ENCODE data around the gene POU6F1.

The POU6F1 gene

DNA sequence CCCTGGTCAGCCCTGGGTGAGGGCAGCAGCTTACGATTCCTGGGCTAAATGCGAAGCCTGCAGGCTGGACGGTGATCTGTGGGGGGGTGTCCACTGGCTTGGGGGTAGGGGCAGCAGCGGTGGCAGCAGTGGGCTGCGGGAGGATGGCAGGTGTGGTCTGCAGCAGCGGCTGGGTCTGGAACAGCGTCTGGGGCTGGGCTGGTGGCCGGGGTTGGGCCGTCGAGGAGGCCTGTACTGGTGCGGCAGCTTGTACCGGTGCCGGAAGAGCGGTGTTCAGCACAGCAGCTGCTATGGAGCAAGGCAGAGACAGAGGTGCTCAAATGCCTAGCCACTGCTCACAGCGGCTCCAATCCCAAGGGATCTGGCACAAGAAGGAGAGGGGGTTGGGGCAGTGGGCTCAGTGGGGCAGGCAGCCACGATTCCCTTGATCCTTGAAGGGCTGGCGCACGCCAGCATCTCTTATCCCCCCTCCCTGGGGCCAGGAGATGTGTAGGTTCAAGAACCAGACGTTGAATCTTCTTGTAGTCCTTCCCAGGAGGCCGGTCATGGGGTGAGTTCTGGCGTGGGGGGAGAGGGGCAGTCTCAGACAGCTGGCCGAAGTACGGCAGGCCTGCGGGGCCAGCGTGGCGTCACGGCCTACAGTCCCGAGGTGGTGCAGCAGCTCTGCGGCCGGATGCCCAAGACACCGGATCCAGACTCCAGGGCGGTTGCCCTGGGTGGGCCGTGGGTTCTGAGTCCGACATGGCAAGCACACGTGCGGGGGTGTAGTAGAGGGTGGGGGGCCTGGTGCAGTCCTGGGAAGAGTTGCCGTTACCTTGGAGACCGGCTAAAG lies 19.9 kb downstream of the POU6F1 start:
- DNase-seq: no peak

DNA sequence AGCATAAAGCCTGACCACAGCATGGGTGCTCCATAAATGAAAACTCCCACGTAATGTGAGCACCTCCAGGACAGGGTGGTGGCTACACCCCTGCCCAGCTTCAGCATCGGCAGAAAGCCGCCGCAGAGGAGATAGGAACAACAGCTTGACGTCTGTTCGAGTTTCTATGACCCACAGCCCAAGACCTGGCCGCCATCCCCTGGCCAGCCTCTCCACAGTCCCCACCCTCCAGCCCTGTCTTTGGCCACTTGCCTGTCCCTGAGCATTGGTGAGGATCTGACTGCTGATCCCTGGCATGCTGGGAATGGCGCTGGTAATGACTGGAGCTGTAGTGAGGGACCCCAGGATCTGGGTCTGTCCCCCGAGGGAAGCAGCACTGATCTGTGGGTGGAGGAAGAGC lies 21.3 kb downstream of the POU6F1 start:
- no peak for DNase-seq

DNA sequence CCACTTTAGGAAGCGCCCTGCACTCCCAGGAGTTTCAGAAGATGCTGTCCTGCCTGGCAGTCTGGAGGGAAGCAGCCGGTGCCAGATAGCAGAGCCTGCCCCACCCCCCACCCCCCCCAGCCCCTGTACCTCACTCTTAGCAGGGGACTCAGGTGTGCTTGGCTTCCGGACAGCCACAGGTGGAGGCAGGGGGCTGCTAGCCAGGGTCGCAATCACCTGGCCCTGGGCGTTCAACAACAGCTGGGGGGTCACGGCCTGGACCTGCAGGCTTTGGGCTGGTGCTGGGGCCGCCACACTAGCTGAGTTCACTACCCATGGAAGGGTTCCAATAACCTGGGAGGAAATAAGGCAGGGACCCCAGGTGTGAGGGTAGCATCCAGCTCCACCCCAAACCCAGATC lies 22.0 kb downstream of the POU6F1 start:
- no peak for DNase-seq

DNA sequence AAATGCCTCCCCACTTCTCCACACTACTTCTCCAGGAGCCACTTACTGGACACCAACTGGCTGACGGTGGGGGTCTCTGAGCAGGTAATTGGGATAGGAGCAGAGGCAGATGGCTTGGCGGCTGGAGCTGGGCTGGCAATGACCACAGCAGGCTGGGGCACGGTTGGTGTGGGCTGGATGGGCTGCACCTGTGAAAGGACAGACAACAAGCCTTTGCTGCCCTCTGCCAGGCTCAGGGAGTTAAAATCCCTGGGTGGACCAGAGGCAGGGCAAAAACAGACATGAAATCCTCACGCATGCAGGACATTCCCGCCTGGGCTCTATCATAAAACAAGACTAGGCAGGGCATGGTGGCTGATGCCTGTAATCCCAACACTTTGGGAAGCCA lies 25.6 kb downstream of the POU6F1 start:
- no peak for DNase-seq

DNA sequence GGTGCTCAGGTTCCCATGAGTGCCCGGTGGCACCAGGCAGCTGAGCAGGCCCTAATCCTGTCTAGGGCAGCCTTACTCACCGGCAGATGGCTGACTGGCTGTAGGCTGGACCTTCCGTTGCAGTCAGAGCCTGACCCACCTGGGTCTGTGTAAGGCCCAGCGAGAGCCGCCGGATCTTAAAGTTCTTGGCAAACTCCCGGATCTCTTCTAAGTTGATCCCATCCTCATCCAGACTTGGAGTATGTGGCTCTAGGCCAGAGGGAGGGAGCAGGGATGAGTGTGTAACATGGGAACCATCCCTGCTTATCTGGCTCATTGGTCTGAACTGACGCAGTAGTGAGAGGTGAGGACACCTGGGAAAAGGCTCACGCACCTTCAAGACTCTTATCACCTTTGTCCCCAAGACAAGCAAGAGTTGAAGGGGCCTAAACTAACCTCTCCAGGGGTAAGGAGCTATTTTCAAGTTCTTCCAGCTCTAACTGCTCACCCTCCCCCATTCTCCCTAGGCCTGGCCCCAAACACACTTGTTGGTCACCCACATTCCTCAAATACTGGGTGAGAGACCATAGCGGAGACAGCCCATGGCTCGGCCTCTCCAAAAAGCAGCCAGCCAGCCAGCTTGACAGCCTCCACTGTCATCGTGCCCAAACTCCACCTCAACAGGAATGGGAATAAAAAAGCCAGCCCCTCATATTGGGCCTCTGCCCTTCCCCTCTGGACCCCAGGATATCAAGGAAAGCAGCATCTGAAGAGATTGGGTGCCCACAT lies 26.2 kb downstream of the POU6F1 start:
- DNase-seq: no peak

DNA sequence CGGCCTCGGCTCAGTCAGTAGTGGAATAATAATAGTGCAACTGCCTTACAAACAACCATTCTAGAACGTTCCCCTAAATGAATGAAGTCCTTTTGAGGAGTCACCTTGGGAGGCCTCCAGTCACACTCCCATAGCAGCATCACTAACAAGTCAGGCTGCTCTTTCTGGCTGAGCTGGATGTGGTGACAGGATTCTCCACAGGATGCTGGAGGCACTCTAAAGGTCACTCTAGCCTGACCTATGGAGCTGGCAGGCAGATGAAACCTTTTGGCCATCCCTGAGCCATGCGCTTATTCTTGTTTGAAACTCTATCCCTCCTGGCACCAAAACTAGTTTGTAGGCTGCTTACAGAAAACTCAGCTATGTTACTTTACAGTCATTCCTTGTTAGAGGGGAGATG lies 27.0 kb downstream of the POU6F1 start:
- DNase-seq: no peak

DNA sequence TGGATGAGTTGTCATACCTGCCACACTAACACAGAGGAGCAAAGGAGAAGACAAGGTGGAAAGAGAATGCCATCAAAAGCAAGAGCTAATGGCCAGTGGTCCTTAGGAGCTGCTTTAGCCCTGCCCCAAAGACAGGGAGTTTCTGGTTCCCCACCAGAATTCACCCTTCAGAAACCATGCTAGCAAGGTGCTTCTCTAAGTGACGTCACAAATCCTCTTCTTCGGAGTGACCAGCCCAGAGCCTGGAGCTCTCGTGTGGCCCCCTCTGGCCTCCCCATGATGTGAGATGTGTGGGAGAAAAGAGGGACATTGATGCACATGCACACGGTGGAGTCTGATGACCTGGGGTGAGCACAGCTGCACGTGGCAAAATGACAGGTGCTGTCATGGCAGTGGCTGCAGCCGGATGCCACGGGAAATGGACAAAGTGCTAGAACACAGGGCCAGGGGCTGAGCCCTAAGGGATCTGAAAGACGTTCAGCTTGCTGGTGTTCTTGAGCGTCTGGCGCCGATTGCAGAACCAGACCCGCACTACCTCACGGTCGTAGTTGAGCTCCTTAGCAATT lies 28.0 kb downstream of the POU6F1 start:
- no peak for DNase-seq

DNA sequence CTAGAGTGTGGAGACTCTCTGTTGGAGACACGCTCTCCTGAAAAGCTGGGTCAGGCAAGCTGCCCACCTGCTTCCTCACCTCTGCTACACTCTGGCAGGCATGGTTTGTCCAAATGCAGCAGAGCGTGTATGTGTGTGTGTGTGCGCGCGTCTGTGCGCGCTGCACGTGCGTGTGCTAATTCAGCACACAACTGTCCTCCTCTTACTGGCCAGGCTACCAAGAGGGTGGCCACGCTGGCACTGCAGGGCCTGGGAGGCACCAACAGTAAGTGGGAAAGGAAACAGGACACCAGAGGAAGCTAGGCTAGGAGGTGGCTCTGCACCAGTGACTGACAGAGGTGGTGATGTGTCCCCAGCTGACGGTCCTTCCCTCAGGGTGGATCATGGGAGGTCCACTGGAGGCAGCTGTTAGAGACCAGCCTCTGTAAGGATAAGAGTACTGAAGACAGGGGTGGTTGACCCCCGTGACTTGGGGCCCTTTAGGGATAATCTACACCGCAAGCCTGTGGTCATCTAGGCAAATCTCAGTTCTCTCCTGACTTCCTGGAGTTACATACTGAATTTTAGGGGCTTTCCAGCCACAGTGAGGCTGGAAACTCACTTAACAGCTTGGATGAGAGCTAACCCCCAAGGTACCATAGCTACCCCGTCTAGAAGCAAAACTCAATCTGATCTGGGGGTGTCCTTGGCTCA lies 29.4 kb downstream of the POU6F1 start:
- DNase-seq: no peak

DNA sequence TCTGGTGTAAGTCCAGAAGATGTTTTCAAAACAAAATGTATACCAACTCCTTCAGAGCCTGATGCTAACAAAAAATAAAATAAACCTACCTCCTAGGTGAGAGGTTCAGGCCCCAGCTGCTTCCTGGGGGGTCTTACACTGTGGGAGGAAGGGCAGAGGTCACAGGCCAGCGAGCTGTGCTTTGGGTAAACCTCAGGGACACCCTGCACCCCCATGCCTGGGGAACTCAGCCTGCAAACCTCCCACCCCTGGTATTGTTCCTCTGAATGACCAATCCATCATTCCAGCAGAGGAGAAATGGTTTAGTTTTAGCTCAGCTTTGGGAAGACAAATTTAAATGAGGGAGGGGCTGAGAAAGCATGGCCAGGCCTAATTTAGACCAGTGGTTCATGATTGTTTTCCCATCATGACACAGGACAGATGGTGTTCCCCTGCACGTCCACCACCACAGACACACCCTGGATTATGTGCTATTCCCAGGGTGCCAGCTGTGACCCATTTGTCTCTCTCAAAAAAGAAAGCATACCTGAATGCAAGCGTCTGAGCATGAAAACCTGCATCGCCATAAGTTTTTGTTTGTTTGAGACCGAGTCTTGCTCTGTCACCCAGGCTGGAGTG lies 30.4 kb downstream of the POU6F1 start:
- no peak for DNase-seq

DNA sequence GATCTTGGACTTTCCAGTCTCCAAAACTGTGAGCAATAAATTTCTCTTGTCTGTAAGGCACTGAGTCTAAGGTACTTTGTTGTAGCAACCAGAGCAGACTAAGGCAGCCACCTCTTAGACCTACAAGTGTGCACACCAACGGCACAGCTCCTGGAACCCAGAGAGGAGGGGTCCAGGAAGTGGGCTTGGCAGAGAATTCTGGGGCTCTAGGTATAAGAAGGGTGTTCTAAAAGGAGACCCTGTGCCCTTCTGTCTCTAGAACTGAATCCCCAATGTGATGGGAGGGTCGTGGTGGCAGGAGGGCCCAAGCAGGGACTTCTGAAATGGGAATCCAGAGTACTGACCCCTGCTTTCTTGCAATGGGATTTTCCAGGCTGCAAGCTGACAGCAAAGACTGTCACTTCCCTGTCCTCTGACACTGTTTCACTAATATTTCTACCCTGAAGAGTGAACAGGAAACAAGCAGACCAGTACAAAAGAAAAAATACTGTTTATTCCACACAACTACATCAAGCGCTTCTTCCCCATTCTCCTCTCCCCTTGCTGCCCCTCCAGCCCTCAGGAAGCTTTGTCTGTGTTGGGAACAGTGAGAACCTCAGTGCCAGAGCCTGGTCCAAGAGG lies 31.3 kb downstream of the POU6F1 start:
- DNase-seq: no peak

DNA sequence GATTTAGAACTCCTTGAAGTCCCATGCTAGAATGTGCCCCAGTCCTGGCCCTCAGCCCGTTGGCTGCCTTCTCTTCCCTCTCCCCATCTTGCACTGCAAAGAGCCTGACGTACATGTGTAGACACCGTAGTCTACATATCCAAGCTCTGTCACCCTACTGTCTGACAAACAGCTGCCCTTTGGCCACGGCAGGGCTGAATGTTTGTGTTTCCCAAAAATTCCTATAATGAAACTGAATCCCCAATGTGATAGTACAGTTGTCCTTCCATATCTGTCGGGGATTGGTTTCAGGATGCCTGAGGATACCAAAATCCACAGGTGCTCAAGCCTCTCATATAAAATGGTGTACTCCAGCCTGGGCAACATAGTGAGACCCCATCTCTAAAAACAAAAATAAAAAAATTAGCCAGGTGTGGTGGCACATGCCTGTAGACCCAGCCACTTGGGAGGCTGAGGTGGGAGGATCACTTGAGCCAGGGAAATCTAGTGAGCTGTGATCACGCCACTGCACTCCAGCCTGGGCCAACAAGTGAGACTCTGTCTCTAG lies 32.6 kb downstream of the POU6F1 start:
- DNase-seq: no peak

DNA sequence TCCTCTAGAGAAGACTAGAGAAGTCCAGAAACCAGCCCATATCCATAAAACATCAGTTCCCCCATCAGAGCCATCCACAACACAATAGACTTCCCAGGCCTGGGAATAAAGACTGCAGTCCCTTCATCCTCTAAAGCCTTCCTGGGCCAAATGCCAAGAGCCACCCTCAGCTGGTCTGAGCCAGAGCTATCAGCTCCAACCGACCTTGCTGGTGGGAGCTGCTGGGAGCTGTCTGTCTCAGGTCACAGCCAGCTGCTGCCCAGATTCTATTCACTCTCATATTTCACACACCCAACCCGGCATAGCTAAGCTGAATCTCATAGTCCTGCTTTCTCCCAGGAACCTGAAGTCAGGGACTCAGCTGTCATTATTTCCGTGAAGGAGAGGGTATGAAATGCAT lies 34.0 kb downstream of the POU6F1 start:
- DNase-seq: no peak

DNA sequence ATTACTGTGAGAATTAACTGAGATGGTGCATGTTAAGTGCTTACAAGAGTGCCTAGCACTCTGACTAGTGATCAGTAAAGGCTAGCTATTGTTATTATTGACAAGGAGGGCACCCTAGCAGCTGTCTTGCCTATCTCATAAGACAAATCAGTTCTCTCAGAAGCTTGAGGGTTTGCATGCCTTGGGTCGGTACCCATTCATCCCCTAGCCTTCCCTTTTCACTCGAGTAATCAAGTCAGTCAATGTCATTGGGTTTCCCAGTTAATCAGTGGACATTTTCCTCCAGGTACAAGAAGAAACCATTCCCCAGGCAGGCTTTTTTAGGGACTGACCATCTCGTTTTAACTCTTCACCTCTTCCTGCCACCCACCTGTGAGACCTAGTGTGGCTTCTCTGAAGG lies 34.5 kb downstream of the POU6F1 start:
- no peak for DNase-seq

DNA sequence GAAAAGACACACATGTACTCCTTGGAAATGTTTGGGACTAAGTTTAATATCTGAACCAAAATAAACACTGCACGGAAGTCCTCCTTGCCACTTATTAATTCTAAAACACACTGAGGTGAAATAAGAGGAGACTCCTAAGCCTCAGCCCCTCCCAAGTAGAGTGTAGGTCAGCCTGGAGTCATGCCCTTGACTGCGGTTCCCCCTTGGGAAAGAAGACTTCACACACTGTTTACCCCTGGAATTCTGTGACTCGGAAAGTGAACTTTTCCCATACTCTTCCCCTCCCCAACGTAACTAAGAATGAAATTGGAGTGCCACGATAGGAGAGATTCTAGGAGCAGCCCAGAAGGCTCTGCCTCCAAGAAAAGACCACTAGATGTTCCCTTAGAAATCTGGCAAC lies 36.3 kb downstream of the POU6F1 start:
- no peak for DNase-seq

DNA sequence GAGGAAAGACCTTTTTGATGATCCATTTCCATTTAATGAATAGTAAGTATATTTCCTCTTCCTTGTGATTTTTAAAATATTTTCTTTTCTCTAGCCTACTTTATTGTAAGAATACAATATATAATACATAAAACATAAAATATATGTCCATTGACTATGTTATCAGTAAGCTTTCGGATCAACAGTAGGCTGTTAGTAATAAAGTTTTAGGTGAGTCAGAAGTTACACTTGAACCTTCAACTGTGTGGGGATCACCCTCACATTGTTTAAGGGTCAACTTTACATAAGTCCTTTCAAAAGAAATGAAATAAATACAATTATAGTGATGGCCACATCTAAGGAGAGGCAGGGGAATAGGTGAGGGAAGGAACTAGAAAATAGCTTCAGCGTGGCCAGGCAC lies 40.0 kb downstream of the POU6F1 start:
- DNase-seq: no peak

DNA sequence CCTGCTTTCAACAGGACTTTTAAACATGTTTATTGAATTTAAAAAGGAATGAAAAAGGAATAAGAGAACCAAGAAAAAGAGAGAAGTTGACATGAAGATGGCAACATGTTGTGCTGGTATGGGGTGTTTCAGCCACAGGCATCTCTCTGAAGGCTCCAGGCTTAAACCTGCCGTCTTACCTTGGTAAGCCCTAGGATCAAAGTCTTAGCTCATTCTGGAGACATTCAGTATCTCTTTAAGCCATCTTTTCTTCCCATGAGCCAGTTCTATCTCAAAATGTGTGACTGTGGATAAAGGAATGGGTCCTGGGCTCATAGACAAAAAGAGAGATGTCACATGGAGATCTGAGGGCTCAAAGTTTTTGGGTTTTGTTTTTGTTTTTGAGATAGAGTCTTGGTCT lies 43.4 kb downstream of the POU6F1 start:
- no peak for DNase-seq

DNA sequence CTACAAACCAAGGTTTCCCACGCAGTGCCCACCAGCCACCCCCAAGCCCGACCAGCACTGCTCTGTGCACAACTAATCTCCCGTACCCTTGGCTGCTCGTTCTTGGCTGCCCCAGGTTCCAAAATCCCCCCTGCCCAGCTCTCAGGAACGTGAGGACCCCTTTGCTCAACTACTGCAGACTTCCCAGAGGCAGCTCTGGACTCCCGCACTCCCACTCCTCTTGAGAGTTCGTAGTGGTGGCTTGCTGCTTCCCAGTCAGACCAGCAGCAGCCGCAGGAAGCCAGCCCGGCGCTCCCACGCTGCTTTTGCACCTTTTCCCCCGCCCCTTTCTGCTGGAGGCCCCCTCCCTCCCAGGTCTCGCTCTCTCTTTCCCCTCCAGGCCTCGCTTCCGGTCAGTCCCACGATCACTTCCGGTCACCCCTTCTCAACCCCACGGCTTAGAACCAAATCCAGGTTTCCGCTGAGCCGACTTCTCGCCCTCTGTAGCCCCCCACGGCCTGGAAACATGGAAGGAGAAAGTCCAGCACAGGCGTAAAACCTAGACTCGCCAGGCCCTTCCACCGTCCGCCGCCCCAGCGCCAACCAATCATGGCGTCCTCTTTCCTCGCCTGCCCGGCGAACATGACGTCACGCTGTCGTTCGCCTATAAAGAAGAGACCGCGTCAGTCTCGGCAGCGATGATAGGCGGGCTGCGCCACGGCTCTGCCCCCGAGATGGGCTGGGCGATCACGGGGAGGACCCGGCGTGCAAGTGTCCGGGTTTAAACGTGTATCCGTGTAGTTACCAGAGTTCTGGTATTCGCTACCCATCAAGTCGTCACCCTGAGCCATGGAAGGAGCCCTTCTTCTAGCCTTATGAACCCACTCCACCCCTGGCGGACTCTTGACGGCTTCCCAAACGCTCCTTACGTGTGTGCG lies 45.1 kb downstream of the POU6F1 start, which contains the start of gene TFCP2:
TSS of gene TFCP2 (minus strand) at position 621 of the 917 bp plus-strand sequence. CDS start 713 bp downstream, outside the sequence.
- peak; percentile 90 for DNase-seq

DNA sequence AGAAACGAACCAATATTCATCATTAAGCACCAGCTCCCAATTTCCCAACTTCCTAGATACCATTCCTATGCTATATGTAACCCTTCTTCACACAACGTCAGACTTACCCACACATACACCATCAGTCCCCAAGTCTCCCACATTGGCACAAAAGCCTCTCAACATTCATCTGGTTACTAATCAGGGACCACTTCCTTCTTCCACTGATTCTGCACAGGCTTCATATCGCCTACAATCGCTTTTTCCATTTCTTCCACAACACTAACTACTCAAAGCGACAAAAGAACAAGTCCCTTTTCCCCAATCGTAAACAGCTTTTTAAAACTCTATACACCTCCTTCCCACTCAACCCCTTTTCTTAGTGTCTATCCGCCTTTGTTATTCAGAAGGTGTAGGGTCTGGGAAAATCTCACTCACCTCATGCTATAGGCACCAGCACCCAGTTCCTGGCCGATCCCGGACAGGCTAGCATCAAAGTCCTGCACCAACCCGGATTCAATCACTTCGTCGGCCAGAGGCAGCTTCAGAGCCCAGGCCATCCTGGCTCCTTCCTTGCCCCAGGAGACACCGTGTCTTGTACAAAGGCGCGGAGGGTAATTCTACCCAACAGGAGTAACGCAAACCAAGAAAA lies 45.9 kb downstream of the POU6F1 start:
- peak; percentile 4 for DNase-seq

DNA sequence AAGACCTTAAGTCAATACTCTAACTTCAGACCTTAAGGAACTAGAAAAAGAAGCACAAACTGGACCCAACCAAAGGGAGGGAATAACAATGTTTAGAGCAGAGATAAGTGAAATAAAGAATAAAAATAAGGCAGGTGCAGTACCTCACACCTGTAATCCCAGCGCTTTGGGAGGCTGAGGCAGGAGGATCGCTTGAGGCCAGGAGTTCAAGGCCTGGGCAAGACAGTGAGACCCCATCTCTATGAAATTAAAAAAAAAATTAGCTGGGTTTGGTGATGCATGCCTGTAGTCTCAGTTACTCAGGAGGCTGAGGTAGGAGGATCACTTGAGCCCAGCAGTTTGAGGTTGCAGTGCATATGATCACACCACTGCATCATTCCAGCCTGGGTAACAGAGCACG lies 54.1 kb downstream of the POU6F1 start:
- no peak for DNase-seq

DNA sequence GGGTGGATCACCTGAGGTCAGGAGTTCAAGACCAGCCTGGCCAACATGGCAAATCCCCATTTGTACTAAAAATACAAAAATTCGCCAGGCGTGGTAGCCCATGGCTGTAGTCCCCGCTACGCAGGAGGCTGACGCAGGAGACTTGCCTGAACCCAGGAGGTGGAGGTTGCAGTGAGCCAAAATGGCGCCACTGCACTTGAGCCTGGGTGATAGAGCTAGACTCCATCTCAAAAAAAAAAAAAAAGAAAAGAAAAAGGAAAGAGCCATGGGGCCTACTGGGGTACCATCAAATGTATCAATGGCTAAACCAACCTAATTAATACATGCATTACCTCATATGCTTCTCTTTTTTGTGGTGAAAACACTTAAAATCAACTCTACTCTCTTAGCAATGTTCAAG lies 55.6 kb downstream of the POU6F1 start:
- no peak for DNase-seq

Data from central memory CD4-positive, alpha-beta T cell (primary cell).